Putamen (tissue), 1 donor: Measurements from ENCODE around the gene RAC2.

Source experiments
- DNase-seq: peaks from one replicate; pipeline ENCODE4 v3.0.0-alpha.2; 2016; ENCODE audit warnings: low spot score

RAC2 gene

GRCh38 chr22:37219533-37219932 is 24.5 kb downstream of the RAC2 start:
- DNase-seq: no peak

- no peak for DNase-seq
Measured at GRCh38 chr22:37218771-37219411, 25.2 kb downstream of the RAC2 start.

GRCh38 chr22:37218399-37218770 is 25.7 kb downstream of the RAC2 start:
- no peak for DNase-seq

- DNase-seq: no peak
Measured at GRCh38 chr22:37215890-37216289, 28.2 kb downstream of the RAC2 start.

- DNase-seq: no peak
Measured at GRCh38 chr22:37214731-37215030, 29.4 kb downstream of the RAC2 start.

GRCh38 chr22:37213941-37214730 is 29.9 kb downstream of the RAC2 start:
- no peak for DNase-seq

GRCh38 chr22:37213218-37213855 is 30.7 kb downstream of the RAC2 start:
- no peak for DNase-seq

GRCh38 chr22:37212174-37212906 is 31.7 kb downstream of the RAC2 start, which contains the start of gene SSTR3:
Gene SSTR3 (minus strand): TSS chr22:37212477. CDS start chr22:37207803, 4,674 bp downstream.
- no peak for DNase-seq

- DNase-seq: no peak
Measured at GRCh38 chr22:37211866-37212173, 32.2 kb downstream of the RAC2 start.

GRCh38 chr22:37211075-37211865 is 32.8 kb downstream of the RAC2 start:
- DNase-seq: no peak

- DNase-seq: peak; percentile 33
Measured at GRCh38 chr22:37210041-37210803, 33.8 kb downstream of the RAC2 start.

GRCh38 chr22:37209140-37209845 is 34.8 kb downstream of the RAC2 start:
- DNase-seq: no peak

GRCh38 chr22:37208401-37209139 is 35.5 kb downstream of the RAC2 start:
- no peak for DNase-seq

GRCh38 chr22:37207981-37208380 is 36.1 kb downstream of the RAC2 start:
- no peak for DNase-seq

GRCh38 chr22:37206841-37207821 is 36.9 kb downstream of the RAC2 start:
- no peak for DNase-seq

- DNase-seq: no peak
Measured at GRCh38 chr22:37206118-37206840, 37.8 kb downstream of the RAC2 start.

GRCh38 chr22:37205046-37205445 is 39.0 kb downstream of the RAC2 start:
- no peak for DNase-seq
